Measurements from ENCODE around the gene TCTN3. TPM values are rescaled to one million over a fixed set of nuclear protein-coding genes. Genes with fewer than 3 reads are reported as not detected.

Gene TCTN3
- total and polyA plus RNA-seq, 2 of the 13 experiments (the other 11 are each of a cell fraction or from before 2014, with no cell fraction given): 53.3 to 60.0 TPM

DNA sequence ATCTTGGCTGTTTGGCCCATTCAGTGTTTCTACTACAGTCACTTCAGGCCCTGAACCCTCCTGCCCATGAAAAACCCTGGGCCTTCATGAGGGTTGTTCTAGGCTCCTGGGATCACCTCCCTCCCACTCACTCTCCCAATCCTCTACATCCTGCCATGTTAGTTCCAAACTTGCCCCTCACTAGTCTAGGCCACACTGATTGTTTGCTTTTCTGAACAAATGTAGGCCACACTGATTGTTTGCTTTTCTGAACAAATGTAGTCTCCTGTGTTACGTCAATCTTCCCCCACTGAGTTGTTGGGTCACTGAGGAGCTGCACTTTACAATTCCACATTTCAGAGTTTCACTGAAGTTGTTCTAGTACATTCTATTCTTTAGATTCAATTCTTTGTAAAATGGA, 31.9 kb downstream of the TCTN3 start (continued):
- TF ChIP-seq, protein P1, sequence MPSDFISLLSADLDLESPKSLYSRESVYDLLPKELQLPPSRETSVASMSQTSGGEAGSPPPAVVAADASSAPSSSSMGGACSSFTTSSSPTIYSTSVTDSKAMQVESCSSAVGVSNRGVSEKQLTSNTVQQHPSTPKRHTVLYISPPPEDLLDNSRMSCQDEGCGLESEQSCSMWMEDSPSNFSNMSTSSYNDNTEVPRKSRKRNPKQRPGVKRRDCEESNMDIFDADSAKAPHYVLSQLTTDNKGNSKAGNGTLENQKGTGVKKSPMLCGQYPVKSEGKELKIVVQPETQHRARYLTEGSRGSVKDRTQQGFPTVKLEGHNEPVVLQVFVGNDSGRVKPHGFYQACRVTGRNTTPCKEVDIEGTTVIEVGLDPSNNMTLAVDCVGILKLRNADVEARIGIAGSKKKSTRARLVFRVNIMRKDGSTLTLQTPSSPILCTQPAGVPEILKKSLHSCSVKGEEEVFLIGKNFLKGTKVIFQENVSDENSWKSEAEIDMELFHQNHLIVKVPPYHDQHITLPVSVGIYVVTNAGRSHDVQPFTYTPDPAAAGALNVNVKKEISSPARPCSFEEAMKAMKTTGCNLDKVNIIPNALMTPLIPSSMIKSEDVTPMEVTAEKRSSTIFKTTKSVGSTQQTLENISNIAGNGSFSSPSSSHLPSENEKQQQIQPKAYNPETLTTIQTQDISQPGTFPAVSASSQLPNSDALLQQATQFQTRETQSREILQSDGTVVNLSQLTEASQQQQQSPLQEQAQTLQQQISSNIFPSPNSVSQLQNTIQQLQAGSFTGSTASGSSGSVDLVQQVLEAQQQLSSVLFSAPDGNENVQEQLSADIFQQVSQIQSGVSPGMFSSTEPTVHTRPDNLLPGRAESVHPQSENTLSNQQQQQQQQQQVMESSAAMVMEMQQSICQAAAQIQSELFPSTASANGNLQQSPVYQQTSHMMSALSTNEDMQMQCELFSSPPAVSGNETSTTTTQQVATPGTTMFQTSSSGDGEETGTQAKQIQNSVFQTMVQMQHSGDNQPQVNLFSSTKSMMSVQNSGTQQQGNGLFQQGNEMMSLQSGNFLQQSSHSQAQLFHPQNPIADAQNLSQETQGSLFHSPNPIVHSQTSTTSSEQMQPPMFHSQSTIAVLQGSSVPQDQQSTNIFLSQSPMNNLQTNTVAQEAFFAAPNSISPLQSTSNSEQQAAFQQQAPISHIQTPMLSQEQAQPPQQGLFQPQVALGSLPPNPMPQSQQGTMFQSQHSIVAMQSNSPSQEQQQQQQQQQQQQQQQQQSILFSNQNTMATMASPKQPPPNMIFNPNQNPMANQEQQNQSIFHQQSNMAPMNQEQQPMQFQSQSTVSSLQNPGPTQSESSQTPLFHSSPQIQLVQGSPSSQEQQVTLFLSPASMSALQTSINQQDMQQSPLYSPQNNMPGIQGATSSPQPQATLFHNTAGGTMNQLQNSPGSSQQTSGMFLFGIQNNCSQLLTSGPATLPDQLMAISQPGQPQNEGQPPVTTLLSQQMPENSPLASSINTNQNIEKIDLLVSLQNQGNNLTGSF (CRISPR knock-in tag; IDR thresholded peaks at IDR 0.05): no peak
- TF ChIP-seq CHD4 (IDR thresholded peaks at IDR 0.05; ENCODE audit: borderline replicate concordance, low read length) (no peak), ZNF543 (CRISPR knock-in tag; IDR thresholded peaks at IDR 0.05) (no peak), CCAR2 (optimal IDR thresholded peaks at IDR 0.05; ENCODE audit: low read depth, low read length) (no peak), MED13 (CRISPR knock-in tag; IDR thresholded peaks at IDR 0.05) (no peak), ZMYM4 (CRISPR knock-in tag; IDR thresholded peaks at IDR 0.05) (peak; percentile 80), TGIF2 (CRISPR knock-in tag; IDR thresholded peaks at IDR 0.05) (no peak), SOX13 (IDR thresholded peaks at IDR 0.05) (no peak), SOX13 (CRISPR knock-in tag; conservative IDR thresholded peaks at IDR 0.05 in 1 of 2, IDR thresholded peaks at IDR 0.05 in 1 of 2) (peak in 1 of 2 experiments; percentile 75; a peak in 1 of 4 replicates)
- TF ChIP-seq, protein P2, sequence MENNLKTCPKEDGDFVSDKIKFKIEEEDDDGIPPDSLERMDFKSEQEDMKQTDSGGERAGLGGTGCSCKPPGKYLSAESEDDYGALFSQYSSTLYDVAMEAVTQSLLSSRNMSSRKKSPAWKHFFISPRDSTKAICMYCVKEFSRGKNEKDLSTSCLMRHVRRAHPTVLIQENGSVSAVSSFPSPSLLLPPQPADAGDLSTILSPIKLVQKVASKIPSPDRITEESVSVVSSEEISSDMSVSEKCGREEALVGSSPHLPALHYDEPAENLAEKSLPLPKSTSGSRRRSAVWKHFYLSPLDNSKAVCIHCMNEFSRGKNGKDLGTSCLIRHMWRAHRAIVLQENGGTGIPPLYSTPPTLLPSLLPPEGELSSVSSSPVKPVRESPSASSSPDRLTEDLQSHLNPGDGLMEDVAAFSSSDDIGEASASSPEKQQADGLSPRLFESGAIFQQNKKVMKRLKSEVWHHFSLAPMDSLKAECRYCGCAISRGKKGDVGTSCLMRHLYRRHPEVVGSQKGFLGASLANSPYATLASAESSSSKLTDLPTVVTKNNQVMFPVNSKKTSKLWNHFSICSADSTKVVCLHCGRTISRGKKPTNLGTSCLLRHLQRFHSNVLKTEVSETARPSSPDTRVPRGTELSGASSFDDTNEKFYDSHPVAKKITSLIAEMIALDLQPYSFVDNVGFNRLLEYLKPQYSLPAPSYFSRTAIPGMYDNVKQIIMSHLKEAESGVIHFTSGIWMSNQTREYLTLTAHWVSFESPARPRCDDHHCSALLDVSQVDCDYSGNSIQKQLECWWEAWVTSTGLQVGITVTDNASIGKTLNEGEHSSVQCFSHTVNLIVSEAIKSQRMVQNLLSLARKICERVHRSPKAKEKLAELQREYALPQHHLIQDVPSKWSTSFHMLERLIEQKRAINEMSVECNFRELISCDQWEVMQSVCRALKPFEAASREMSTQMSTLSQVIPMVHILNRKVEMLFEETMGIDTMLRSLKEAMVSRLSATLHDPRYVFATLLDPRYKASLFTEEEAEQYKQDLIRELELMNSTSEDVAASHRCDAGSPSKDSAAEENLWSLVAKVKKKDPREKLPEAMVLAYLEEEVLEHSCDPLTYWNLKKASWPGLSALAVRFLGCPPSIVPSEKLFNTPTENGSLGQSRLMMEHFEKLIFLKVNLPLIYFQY (CRISPR knock-in tag; IDR thresholded peaks at IDR 0.05; ENCODE audit: borderline replicate concordance): peak; percentile 48; the same call in 1 of the 2 replicates
- TF ChIP-seq, protein P3, sequence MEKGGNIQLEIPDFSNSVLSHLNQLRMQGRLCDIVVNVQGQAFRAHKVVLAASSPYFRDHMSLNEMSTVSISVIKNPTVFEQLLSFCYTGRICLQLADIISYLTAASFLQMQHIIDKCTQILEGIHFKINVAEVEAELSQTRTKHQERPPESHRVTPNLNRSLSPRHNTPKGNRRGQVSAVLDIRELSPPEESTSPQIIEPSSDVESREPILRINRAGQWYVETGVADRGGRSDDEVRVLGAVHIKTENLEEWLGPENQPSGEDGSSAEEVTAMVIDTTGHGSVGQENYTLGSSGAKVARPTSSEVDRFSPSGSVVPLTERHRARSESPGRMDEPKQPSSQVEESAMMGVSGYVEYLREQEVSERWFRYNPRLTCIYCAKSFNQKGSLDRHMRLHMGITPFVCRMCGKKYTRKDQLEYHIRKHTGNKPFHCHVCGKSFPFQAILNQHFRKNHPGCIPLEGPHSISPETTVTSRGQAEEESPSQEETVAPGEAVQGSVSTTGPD (CRISPR knock-in tag; IDR thresholded peaks at IDR 0.05): no peak
- TF ChIP-seq, protein P4, sequence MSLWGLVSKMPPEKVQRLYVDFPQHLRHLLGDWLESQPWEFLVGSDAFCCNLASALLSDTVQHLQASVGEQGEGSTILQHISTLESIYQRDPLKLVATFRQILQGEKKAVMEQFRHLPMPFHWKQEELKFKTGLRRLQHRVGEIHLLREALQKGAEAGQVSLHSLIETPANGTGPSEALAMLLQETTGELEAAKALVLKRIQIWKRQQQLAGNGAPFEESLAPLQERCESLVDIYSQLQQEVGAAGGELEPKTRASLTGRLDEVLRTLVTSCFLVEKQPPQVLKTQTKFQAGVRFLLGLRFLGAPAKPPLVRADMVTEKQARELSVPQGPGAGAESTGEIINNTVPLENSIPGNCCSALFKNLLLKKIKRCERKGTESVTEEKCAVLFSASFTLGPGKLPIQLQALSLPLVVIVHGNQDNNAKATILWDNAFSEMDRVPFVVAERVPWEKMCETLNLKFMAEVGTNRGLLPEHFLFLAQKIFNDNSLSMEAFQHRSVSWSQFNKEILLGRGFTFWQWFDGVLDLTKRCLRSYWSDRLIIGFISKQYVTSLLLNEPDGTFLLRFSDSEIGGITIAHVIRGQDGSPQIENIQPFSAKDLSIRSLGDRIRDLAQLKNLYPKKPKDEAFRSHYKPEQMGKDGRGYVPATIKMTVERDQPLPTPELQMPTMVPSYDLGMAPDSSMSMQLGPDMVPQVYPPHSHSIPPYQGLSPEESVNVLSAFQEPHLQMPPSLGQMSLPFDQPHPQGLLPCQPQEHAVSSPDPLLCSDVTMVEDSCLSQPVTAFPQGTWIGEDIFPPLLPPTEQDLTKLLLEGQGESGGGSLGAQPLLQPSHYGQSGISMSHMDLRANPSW (CRISPR knock-in tag; IDR thresholded peaks at IDR 0.05; ENCODE audit: borderline replicate concordance): no peak
- TF ChIP-seq, protein P5, sequence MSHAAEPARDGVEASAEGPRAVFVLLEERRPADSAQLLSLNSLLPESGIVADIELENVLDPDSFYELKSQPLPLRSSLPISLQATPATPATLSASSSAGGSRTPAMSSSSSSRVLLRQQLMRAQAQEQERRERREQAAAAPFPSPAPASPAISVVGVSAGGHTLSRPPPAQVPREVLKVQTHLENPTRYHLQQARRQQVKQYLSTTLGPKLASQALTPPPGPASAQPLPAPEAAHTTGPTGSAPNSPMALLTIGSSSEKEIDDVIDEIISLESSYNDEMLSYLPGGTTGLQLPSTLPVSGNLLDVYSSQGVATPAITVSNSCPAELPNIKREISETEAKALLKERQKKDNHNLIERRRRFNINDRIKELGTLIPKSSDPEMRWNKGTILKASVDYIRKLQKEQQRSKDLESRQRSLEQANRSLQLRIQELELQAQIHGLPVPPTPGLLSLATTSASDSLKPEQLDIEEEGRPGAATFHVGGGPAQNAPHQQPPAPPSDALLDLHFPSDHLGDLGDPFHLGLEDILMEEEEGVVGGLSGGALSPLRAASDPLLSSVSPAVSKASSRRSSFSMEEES (CRISPR knock-in tag; IDR thresholded peaks at IDR 0.05): no peak

Data from HepG2 (cell line).